Activated CD8-positive, alpha-beta T cell treated with anti-CD3 and anti-CD28 coated beads for 36 hours (primary cell): ENCODE data around the gene MKS1. TPM values are rescaled to one million over a fixed set of nuclear protein-coding genes. Genes with fewer than 3 reads are reported as not detected.

Experiments
- ATAC-seq: fragments of 200-7000 bp; cut with Tn5 transposase; one replicate; pipeline ENCODE4 v1.10.0; 2021; ENCODE audit warnings: mild to moderate bottlenecking, moderate library complexity
- CTCF ChIA-PET: fragments of 350-600 bp; sonication (Branson Sonifier 250); formaldehyde crosslinking; loops from one replicate; lab custom pipeline; 2021; ENCODE audit warnings: antibody characterized with exemption; lab: Charles Lee
- POLR2A ChIA-PET: fragments of 350-600 bp; sonication (Branson Sonifier 250); formaldehyde crosslinking; loops from one replicate; lab custom pipeline; 2021; ENCODE audit warnings: antibody characterized with exemption; lab: Charles Lee
- DNase-seq: peaks from one replicate; pipeline ENCODE4 v3.0.0-alpha.2; 2020
- H3K27ac Mint-ChIP-seq: one replicate; pipeline ENCODE4 v1.8.0; 2021; ENCODE audit warnings: mild to moderate bottlenecking, mixed read lengths
- H3K27me3 Mint-ChIP-seq: one replicate; pipeline ENCODE4 v1.8.0; 2021; ENCODE audit warnings: mixed read lengths
- H3K36me3 Mint-ChIP-seq: one replicate; pipeline ENCODE4 v1.8.0; 2021; ENCODE audit warnings: low read depth, mixed read lengths
- H3K4me1 Mint-ChIP-seq: one replicate; pipeline ENCODE4 v1.8.0; 2021; ENCODE audit warnings: low read depth, mixed read lengths
- H3K4me3 Mint-ChIP-seq: one replicate; pipeline ENCODE4 v1.8.0; 2021; ENCODE audit warnings: mild to moderate bottlenecking, moderate library complexity, mixed read lengths
- H3K9me3 Mint-ChIP-seq: one replicate; pipeline ENCODE4 v1.8.0; 2021; ENCODE audit warnings: mixed read lengths
- intact Hi-C: fragments of 100-400 bp; cut with micrococcal nuclease; formaldehyde crosslinking; loops from one replicate; pipeline ENCODE4 v1.10.0; 2022
- total RNA-seq, 2 experiments: library from RNA; stranded (reverse); gene quantifications; one replicate each; pipeline ENCODE4 v1.2.3, GENCODE V29; 2021
- TF ChIP-seq, protein P1 (sequence below): fragments of 200-600 bp; IDR thresholded peaks from one replicate; pipeline ENCODE4 v1.8.0; 2022; ENCODE audit warnings: antibody characterized with exemption, mild to moderate bottlenecking

The MKS1 gene
- total RNA-seq, 2 experiments from 2014 or later = 20.7 to 24.8 TPM

DNA sequence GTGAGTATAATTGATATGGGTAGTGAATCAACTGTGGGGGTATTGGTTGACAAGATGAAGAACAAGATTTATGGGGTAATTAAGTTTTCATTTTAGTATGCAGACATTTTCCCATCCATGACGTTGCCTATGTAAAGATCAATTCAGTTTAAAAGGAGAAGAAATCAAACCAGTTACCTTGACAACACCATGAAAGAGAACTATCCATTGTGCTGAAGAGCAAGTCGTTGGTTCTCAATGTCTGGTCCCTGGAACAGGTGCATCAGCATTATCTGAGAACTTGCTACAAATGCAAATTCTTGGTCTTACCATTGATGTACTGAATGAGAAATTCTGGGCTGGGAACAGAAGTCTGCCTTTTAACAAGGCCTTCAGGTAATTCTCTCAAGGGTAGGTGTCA lies 53.1 kb downstream of the MKS1 start:
- ATAC-seq = no peak
- no peaks in the 10 kb centered on the region for H3K9me3 Mint-ChIP-seq
- TF ChIP-seq, protein P1, sequence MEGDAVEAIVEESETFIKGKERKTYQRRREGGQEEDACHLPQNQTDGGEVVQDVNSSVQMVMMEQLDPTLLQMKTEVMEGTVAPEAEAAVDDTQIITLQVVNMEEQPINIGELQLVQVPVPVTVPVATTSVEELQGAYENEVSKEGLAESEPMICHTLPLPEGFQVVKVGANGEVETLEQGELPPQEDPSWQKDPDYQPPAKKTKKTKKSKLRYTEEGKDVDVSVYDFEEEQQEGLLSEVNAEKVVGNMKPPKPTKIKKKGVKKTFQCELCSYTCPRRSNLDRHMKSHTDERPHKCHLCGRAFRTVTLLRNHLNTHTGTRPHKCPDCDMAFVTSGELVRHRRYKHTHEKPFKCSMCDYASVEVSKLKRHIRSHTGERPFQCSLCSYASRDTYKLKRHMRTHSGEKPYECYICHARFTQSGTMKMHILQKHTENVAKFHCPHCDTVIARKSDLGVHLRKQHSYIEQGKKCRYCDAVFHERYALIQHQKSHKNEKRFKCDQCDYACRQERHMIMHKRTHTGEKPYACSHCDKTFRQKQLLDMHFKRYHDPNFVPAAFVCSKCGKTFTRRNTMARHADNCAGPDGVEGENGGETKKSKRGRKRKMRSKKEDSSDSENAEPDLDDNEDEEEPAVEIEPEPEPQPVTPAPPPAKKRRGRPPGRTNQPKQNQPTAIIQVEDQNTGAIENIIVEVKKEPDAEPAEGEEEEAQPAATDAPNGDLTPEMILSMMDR = no peak
- peaks cover 24% of the 10 kb centered on the region for H3K4me1 Mint-ChIP-seq
- ChIA-PET CTCF (interaction anchor here (1.0 to 1.9 kb wide), 3 partner anchors 44 to 152 kb away, joined by 3 to 5 read pairs (median 3); no protein-coding TSS in a partner anchor), POLR2A (interaction anchor here (1.0 kb wide), 1 partner anchor 9 kb away, joined by 3 read pairs; no protein-coding TSS in a partner anchor)
- no peak overlapping the region for H3K27ac Mint-ChIP-seq
- H3K4me3 Mint-ChIP-seq = no peak overlapping the region
- H3K36me3 Mint-ChIP-seq = no peaks in the 10 kb centered on the region
- intact Hi-C loops = no loop called here
- H3K27me3 Mint-ChIP-seq = no peaks in the 10 kb centered on the region
- DNase-seq = no peak

DNA sequence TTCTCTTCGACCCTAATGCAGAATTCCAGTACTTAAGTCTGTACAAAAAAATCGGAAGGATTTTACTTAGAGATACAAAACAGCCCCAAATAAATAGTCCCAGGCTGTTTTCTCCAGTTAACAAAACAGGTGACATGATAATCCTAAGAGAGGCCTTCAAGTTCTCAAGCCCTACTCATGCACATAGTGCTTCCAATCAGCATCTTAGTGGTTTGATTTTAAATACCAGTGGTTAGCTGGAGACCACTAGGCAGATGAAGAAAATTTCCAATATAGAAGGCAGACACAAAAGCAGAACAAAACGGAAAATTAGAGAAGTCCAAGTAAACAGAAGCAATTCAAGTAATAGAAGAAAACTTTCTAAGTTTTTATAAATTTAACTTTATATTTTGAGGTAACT lies 57.5 kb downstream of the MKS1 start:
- Mint-ChIP-seq H3K4me3 (no peak overlapping the region), H3K27ac (no peak overlapping the region), H3K9me3 (no peaks in the 10 kb centered on the region), H3K27me3 (no peaks in the 10 kb centered on the region), H3K4me1 (peaks cover 7% of the 10 kb centered on the region), H3K36me3 (no peaks in the 10 kb centered on the region)
- TF ChIP-seq, protein P1 = no peak
- no peak for ATAC-seq
- DNase-seq = no peak
- ChIA-PET CTCF (interaction anchor here (1.8 kb wide), 1 partner anchor 11 kb away, joined by 5 read pairs; no protein-coding TSS in a partner anchor), POLR2A (no interaction called here)
- intact Hi-C loops = no loop called here

DNA sequence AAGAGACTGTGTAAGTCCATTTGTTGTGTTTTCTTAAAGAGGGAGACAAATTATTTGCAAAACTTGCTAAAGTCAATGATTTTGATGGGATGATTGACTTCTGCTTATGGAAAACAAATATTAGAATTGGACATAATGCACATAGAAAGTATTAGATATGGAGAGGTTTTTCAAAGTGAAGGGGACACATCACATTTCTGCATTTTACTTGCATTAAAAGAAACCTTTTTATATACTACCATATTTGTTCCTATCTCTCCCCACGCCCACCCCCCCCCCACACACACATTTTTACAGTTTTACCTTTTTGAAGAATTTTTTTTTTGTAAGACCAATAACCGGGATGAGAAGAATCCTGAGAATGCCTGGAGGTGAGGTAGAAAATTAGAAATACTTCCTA lies 60.9 kb downstream of the MKS1 start:
- no peaks in the 10 kb centered on the region for H3K9me3 Mint-ChIP-seq
- H3K27ac Mint-ChIP-seq = no peak overlapping the region
- DNase-seq = no peak
- H3K27me3 Mint-ChIP-seq = no peaks in the 10 kb centered on the region
- ATAC-seq = no peak
- TF ChIP-seq, protein P1 = no peak
- H3K36me3 Mint-ChIP-seq = no peaks in the 10 kb centered on the region
- ChIA-PET CTCF (interaction anchor here (0.6 kb wide), 1 partner anchor 288 kb away, joined by 4 read pairs; no protein-coding TSS in a partner anchor), POLR2A (interaction anchor here (1.0 kb wide), 1 partner anchor 91 kb away, joined by 3 read pairs; no protein-coding TSS in a partner anchor)
- peaks cover 29% of the 10 kb centered on the region for H3K4me1 Mint-ChIP-seq
- H3K4me3 Mint-ChIP-seq = no peak overlapping the region
- intact Hi-C loops = no loop called here

DNA sequence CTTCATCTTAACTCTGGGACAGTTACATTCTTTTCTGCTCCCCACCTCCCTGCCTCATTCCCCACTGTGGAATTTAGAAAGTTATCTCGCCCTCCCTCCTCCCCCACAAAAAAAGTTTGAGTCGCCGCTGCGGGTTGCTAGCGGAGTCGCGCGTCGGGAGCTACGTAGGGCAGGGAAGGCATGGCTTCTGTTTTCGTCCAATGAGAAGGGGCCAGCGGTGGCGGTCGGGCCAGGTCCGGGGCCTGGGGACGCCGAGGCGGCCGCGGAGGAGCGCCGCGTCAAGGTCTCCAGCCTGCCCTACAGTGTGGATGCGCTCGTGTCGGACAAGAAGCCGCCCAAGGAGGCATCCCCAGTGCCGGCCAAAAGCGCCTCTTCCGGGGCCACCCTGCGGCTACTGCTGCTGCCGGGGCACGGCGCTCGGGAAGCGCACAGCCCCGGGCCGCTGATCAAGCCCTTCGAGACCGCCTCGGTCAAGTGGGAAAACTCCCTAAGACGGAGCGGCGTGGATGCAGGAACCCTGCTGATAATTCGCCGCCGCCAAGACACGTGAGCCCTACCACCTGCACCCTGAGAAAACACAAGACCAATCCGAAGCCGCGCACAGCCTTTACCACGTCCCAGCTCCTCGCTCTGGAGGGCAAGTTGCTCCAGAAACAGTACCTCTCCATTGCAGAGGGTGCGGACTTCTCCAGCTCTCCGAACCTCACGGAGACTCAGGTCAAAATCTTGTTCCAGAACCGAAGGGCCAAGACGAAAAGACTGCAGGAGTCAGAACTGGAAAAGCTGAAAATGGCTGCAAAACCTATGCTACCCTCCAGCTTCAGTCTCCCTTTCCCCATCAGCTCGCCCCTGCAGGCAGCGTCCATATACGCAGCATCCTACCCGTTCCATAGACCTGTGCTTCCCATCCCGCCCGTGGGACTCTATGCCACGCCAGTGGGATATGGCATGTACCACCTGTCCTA lies 61.9 kb downstream of the MKS1 start:
- Mint-ChIP-seq H3K4me1 (peaks cover 39% of the 10 kb centered on the region), H3K27ac (peak overlapping the region; percentile 83), H3K4me3 (peak overlapping the region; percentile 81), H3K36me3 (no peaks in the 10 kb centered on the region), H3K27me3 (no peaks in the 10 kb centered on the region), H3K9me3 (no peaks in the 10 kb centered on the region)
- CTCF ChIA-PET = interaction anchor here (1.1 to 1.6 kb wide), 5 partner anchors 15 to 158 kb away, joined by 3 to 12 read pairs (median 4); no protein-coding TSS in a partner anchor
- intact Hi-C loops = no loop called here
- TF ChIP-seq, protein P1 = no peak
- POLR2A ChIA-PET = interaction anchor here (1.0 to 1.6 kb wide), 3 partner anchors 8 to 92 kb away, joined by 3 to 4 read pairs (median 3); no protein-coding TSS in a partner anchor
- DNase-seq = peak; percentile 75
- ATAC-seq = peak; percentile 86

Other genes starting within 250 kb of the MKS1 start
- 10 to 100 TPM; 17.9 to 19.6 TPM for gene VEZF1, start 231.0 kb downstream of the MKS1 start, total RNA-seq
- 100 to 1,000 TPM; 333 to 342 TPM for gene SRSF1, start 212.0 kb downstream of the MKS1 start, total RNA-seq
- 10 to 100 TPM; 25.6 to 26.1 TPM for gene DYNLL2, start 135.8 kb downstream of the MKS1 start, total RNA-seq
- gene OR4D1, start 70.9 kb downstream of the MKS1 start, total RNA-seq = under 1 TPM; 0.22 to 0.25 TPM
- not detected for gene OR4D2, start 52.3 kb downstream of the MKS1 start, total RNA-seq
- gene EPX, start 26.5 kb downstream of the MKS1 start, total RNA-seq = not detected
- not detected for gene LPO, start 19.3 kb upstream of the MKS1 start, total RNA-seq
- gene MPO, start 61.7 kb upstream of the MKS1 start, total RNA-seq = not detected
- gene TSPOAP1, start 109.5 kb upstream of the MKS1 start, total RNA-seq = 10 to 100 TPM; 21.1 to 24.1 TPM
- 100 to 1,000 TPM; 104 to 110 TPM for gene SUPT4H1, start 132.9 kb upstream of the MKS1 start, total RNA-seq
- gene RNF43, start 198.3 kb upstream of the MKS1 start, total RNA-seq = 1 to 10 TPM in 1 of 2 experiments, under 1 TPM in 1; 0.34 to 1.1 TPM